HepG2 (cell line): ENCODE results near the gene NADK2. TPM values are rescaled to one million over a fixed set of nuclear protein-coding genes. Genes with fewer than 3 reads are reported as not detected.

Experiments
- DR1 ChIP-seq: sonication (generic); formaldehyde crosslinking; IDR thresholded peaks from 2 replicates; pipeline ENCODE4 v1.8.0; 2021; ENCODE audit warnings: mild to moderate bottlenecking, missing genetic modification reagents, inconsistent platforms
- DZIP1 ChIP-seq: sonication (generic); formaldehyde crosslinking; IDR thresholded peaks from 2 replicates; pipeline ENCODE4 v1.5.0; 2020; ENCODE audit warnings: mild to moderate bottlenecking, missing genetic modification reagents
- ETS1 ChIP-seq: sonication (generic); formaldehyde crosslinking; IDR thresholded peaks from 2 replicates; pipeline ENCODE4 v1.4.0; 2020; ENCODE audit warnings: missing genetic modification reagents
- FOXP4 ChIP-seq: sonication (generic); formaldehyde crosslinking; IDR thresholded peaks from 2 replicates; pipeline ENCODE4 v1.4.0; 2020; ENCODE audit warnings: missing genetic modification reagents
- HNF1A ChIP-seq, 2 experiments: sonication (generic) in 1 of 2; formaldehyde crosslinking in 1 of 2; IDR thresholded peaks; 2 replicates each; pipeline versions ENCODE4 v1.4.0 to v1.6.1; 2016 to 2020; ENCODE audit warnings: borderline replicate concordance in 1 of 2, low read depth in 1 of 2, mild to moderate bottlenecking in 1 of 2, missing genetic modification reagents in 1 of 2
- ISL2 ChIP-seq: sonication (generic); formaldehyde crosslinking; IDR thresholded peaks from 2 replicates; pipeline ENCODE4 v1.5.0; 2020; ENCODE audit warnings: missing genetic modification reagents
- KMT2A ChIP-seq: sonication (generic); formaldehyde crosslinking; IDR thresholded peaks from 2 replicates; pipeline ENCODE4 v1.4.0; 2020; ENCODE audit warnings: missing genetic modification reagents
- MXD4 ChIP-seq: IDR thresholded peaks from 2 replicates; pipeline ENCODE4 v1.6.1; 2016; ENCODE audit warnings: mild to moderate bottlenecking, missing biosample characterization, missing genetic modification reagents
- NR2F2 ChIP-seq: IDR thresholded peaks from 2 replicates; pipeline ENCODE4 v1.6.1; 2012; ENCODE audit warnings: low read depth, inconsistent platforms, borderline replicate concordance
- PATZ1 ChIP-seq: sonication (generic); formaldehyde crosslinking; IDR thresholded peaks from 2 replicates; pipeline ENCODE4 v1.4.0; 2020; ENCODE audit warnings: missing genetic modification reagents
- SMARCC2 ChIP-seq: fragments of 450-650 bp; IDR thresholded peaks from 2 replicates; pipeline ENCODE4 v1.6.1; 2017; ENCODE audit warnings: antibody characterized with exemption, mild to moderate bottlenecking
- SP5 ChIP-seq: IDR thresholded peaks from 2 replicates; pipeline ENCODE4 v1.6.1; 2016; ENCODE audit warnings: low read depth, borderline replicate concordance
- ZBTB14 ChIP-seq: sonication (generic); formaldehyde crosslinking; IDR thresholded peaks from 2 replicates; pipeline ENCODE4 v1.4.0; 2020; ENCODE audit warnings: missing genetic modification reagents
- ZNF510 ChIP-seq: sonication (generic); formaldehyde crosslinking; IDR thresholded peaks from 2 replicates; pipeline ENCODE4 v1.4.0; 2020; ENCODE audit warnings: low read depth, mild to moderate bottlenecking, missing genetic modification reagents
- polyA plus RNA-seq, 8 experiments: library from polyadenylated mRNA; depleted of rRNA in 3 of 8; stranded (reverse) in 7 of 8; unstranded in 1 of 8; fragments of >200 nt; fragmentation: Illumina TruSeq in 4 of 8; extraction: Trizol in 4 of 8; gene quantifications; 2 replicates each; pipeline versions ENCODE4 v1.2.1 to v1.2.3, GENCODE V29; 2011 to 2016; ENCODE audit warnings: low read depth in 4 of 8, missing spikeins in 1 of 8, mixed read lengths in 1 of 8; ENCODE audit not compliant: insufficient read depth in 1 of 8
- total RNA-seq, 5 experiments: library from RNA; depleted of rRNA; stranded (reverse); fragments of >200 nt; fragmentation: Illumina TruSeq; extraction: Trizol; gene quantifications; 2 replicates each; pipeline ENCODE4 v1.2.3, GENCODE V29; 2016; ENCODE audit warnings: low read depth in 1 of 5

The NADK2 gene
- total and polyA plus RNA-seq, 2 of the 13 experiments (the other 11 are each of a cell fraction or from before 2014, with no cell fraction given), result 13.9 to 71.4 TPM

GRCh38 chr5:36180556-36181350 lies 61.0 kb downstream of the NADK2 start (continued):
- TF ChIP-seq ZBTB14 (no peak), FOXP4 (CRISPR knock-in tag) (peak; percentile 87), HNF1A (IDR thresholded peaks at IDR 0.05; ENCODE audit: low read depth) (peak; percentile 67), HNF1A (CRISPR knock-in tag; IDR thresholded peaks at IDR 0.05; ENCODE audit: borderline replicate concordance) (peak; percentile 47; the same call in 1 of the 2 replicates), SMARCC2 (peak; percentile 82; the same call in 1 of the 2 replicates), DZIP1 (no peak), DR1 (CRISPR knock-in tag) (no peak), MXD4 (CRISPR knock-in tag) (no peak; the same call in 1 of the 2 replicates), ISL2 (peak; percentile 100), KMT2A (CRISPR knock-in tag) (no peak), PATZ1 (CRISPR knock-in tag) (0 out of 2 replicates have a peak, but pooled peaks have one; percentile 23), ZNF510 (no peak), SP5 (CRISPR knock-in tag) (0 out of 2 replicates have a peak, but pooled peaks have one; percentile 12), NR2F2 (peak; percentile 85; the same call in 1 of the 2 replicates), ETS1 (CRISPR knock-in tag) (no peak)
